ENCODE results near the gene SYNE1. TPM values are rescaled to one million over a fixed set of nuclear protein-coding genes. Genes with fewer than 3 reads are reported as not detected.
A peak's percentile ranks its signal among the peaks of the same experiment; 100 is the strongest.
"Not testable (repeated sequence)": the region's sequence is repeated elsewhere in the genome, so short reads cannot be mapped to it uniquely, and the experiment has no call there.

The SYNE1 gene
- total RNA-seq, 1 donor from 2014 or later = 103 TPM

- intact Hi-C loops (cut with DNase I) = no loop called here
- no peak for DNase-seq (ENCODE audit: low spot score)
These were observed 529.2 kb downstream of the SYNE1 start for GRCh38 chr6:152107973-152108372.

- DNase-seq (ENCODE audit: low spot score) = no peak
- intact Hi-C loops (cut with DNase I) = no loop called here
These were observed 537.0 kb downstream of the SYNE1 start for GRCh38 chr6:152100183-152100618.

GRCh38 chr6:152099446-152100182 lies 537.5 kb downstream of the SYNE1 start:
- intact Hi-C loops (cut with DNase I) = no loop called here
- DNase-seq (ENCODE audit: low spot score) = no peak

GRCh38 chr6:152098683-152099082 lies 538.5 kb downstream of the SYNE1 start:
- DNase-seq (ENCODE audit: low spot score) = no peak
- intact Hi-C loops (cut with DNase I) = no loop called here

- intact Hi-C loops (cut with DNase I) = no loop called here
- no peak for DNase-seq (ENCODE audit: low spot score)
These were observed 540.2 kb downstream of the SYNE1 start for GRCh38 chr6:152096863-152097496.

GRCh38 chr6:152094992-152095592 lies 542.1 kb downstream of the SYNE1 start:
- peak; percentile 82 for DNase-seq (ENCODE audit: low spot score)
- intact Hi-C loops (cut with DNase I) = no loop called here

GRCh38 chr6:152094276-152094675 lies 542.9 kb downstream of the SYNE1 start:
- intact Hi-C loops (cut with DNase I) = no loop called here

GRCh38 chr6:152093711-152094110 lies 543.5 kb downstream of the SYNE1 start:
- intact Hi-C loops (cut with DNase I) = no loop called here
- DNase-seq (ENCODE audit: low spot score) = no peak

More at GRCh38 chr6:152094276-152094675, 542.9 kb downstream of the SYNE1 start:
- no peak for DNase-seq (ENCODE audit: low spot score)

- no peak for DNase-seq (ENCODE audit: low spot score)
- intact Hi-C loops (cut with DNase I) = no loop called here
These were observed 545.3 kb downstream of the SYNE1 start for GRCh38 chr6:152091851-152092341.

- intact Hi-C loops (cut with DNase I) = no loop called here
- DNase-seq (ENCODE audit: low spot score) = no peak
These were observed 546.0 kb downstream of the SYNE1 start for GRCh38 chr6:152091201-152091600.

- intact Hi-C loops (cut with DNase I) = no loop called here
- no peak for DNase-seq (ENCODE audit: low spot score)
These were observed 547.2 kb downstream of the SYNE1 start for GRCh38 chr6:152089992-152090391.

- intact Hi-C loops (cut with DNase I) = no loop called here
These were observed 549.5 kb downstream of the SYNE1 start for GRCh38 chr6:152087701-152088100.

GRCh38 chr6:152087096-152087495 lies 550.1 kb downstream of the SYNE1 start:
- intact Hi-C loops (cut with DNase I) = no loop called here
- no peak for DNase-seq (ENCODE audit: low spot score)

More at GRCh38 chr6:152087701-152088100, 549.5 kb downstream of the SYNE1 start:
- no peak for DNase-seq (ENCODE audit: low spot score)

- DNase-seq (ENCODE audit: low spot score) = no peak
- intact Hi-C loops (cut with DNase I) = no loop called here
These were observed 550.8 kb downstream of the SYNE1 start for GRCh38 chr6:152086223-152086873.

- DNase-seq (ENCODE audit: low spot score) = no peak
- intact Hi-C loops (cut with DNase I) = no loop called here
These were observed 551.7 kb downstream of the SYNE1 start for GRCh38 chr6:152085451-152085921.

GRCh38 chr6:152078804-152079203 lies 558.4 kb downstream of the SYNE1 start:
- intact Hi-C loops (cut with DNase I) = no loop called here
- no peak for DNase-seq (ENCODE audit: low spot score)

GRCh38 chr6:152078001-152078400 lies 559.2 kb downstream of the SYNE1 start:
- DNase-seq (ENCODE audit: low spot score) = no peak
- intact Hi-C loops (cut with DNase I) = no loop called here

GRCh38 chr6:152076242-152076641 lies 560.9 kb downstream of the SYNE1 start:
- intact Hi-C loops (cut with DNase I) = not testable (repeated sequence)

GRCh38 chr6:152071843-152072242 lies 565.3 kb downstream of the SYNE1 start:
- no peak for DNase-seq (ENCODE audit: low spot score)
- intact Hi-C loops (cut with DNase I) = no loop called here

More at GRCh38 chr6:152076242-152076641, 560.9 kb downstream of the SYNE1 start:
- not testable (repeated sequence) for DNase-seq (ENCODE audit: low spot score)
